HL-60 (cell line): Measurements from ENCODE around the gene FCRL1.

Experiments used
- GABPA ChIP-seq: IDR thresholded peaks from 2 replicates; pipeline ENCODE4 v1.6.1; 2012; ENCODE audit warnings: low read depth
- POLR2AphosphoS5 ChIP-seq: IDR thresholded peaks from 2 replicates; pipeline ENCODE4 v1.6.1; 2012; ENCODE audit warnings: low read depth
- REST ChIP-seq: IDR thresholded peaks from 2 replicates; pipeline ENCODE4 v1.6.1; 2012; ENCODE audit warnings: low read depth; ENCODE audit not compliant: insufficient replicate concordance
- SPI1 ChIP-seq: IDR thresholded peaks from 2 replicates; pipeline ENCODE4 v1.6.1; 2012; ENCODE audit warnings: low read depth, mild to moderate bottlenecking, borderline replicate concordance
- TF ChIP-seq, protein P1 (sequence below): IDR thresholded peaks from one replicate; pipeline ENCODE4 v1.5.1; 2011; ENCODE audit warnings: low read length, control low read depth, inconsistent platforms; ENCODE audit not compliant: insufficient read depth

DNA sequence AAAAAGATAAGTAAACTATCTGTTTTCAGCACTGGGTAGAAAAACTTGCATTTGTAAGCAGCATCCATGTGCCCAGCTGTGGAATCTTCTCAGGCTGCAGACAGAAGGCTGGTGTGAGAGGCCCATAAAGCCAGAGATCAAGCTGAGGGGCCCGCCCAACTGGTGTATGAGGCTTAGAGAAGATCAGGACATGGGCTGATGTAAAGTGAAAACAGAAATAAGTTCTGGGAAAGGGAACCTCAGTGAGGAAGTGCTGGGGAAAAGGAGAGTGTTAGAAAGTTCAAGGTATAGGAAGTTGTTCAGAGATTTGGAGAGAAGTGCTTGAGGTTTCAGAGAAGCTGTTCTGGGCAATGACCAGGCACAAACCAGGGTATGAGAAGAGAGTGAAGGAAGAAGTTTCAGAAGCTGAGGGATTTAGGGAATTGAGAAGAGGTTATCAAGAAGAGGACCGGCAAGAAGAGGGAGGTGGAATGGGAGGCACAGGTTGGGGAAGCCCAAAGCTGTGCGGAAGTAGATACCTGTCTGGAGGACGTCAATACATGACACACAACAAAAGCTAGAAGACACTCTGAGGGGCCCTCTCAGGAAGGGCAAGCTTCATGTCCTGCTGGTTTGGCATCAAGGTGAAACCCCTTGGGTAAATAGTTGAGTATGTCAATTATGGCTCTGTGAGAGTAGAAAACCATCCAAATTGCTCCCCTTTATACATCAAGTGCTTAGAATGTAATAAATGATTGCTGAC lies 24.3 kb upstream of the FCRL1 start:
- TF ChIP-seq, protein P1, sequence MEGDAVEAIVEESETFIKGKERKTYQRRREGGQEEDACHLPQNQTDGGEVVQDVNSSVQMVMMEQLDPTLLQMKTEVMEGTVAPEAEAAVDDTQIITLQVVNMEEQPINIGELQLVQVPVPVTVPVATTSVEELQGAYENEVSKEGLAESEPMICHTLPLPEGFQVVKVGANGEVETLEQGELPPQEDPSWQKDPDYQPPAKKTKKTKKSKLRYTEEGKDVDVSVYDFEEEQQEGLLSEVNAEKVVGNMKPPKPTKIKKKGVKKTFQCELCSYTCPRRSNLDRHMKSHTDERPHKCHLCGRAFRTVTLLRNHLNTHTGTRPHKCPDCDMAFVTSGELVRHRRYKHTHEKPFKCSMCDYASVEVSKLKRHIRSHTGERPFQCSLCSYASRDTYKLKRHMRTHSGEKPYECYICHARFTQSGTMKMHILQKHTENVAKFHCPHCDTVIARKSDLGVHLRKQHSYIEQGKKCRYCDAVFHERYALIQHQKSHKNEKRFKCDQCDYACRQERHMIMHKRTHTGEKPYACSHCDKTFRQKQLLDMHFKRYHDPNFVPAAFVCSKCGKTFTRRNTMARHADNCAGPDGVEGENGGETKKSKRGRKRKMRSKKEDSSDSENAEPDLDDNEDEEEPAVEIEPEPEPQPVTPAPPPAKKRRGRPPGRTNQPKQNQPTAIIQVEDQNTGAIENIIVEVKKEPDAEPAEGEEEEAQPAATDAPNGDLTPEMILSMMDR: no peak
- no peak for TF ChIP-seq POLR2AphosphoS5
- TF ChIP-seq SPI1: peak; percentile 56; the same call in 1 of the 2 replicates
- no peak for TF ChIP-seq REST
- TF ChIP-seq GABPA: no peak
